ENCODE results near the gene CRYZ. TPM values are rescaled to one million over a fixed set of nuclear protein-coding genes. Genes with fewer than 3 reads are reported as not detected.

CRYZ gene
- total RNA-seq, 1 donor from 2014 or later, result 39.7 TPM

DNA sequence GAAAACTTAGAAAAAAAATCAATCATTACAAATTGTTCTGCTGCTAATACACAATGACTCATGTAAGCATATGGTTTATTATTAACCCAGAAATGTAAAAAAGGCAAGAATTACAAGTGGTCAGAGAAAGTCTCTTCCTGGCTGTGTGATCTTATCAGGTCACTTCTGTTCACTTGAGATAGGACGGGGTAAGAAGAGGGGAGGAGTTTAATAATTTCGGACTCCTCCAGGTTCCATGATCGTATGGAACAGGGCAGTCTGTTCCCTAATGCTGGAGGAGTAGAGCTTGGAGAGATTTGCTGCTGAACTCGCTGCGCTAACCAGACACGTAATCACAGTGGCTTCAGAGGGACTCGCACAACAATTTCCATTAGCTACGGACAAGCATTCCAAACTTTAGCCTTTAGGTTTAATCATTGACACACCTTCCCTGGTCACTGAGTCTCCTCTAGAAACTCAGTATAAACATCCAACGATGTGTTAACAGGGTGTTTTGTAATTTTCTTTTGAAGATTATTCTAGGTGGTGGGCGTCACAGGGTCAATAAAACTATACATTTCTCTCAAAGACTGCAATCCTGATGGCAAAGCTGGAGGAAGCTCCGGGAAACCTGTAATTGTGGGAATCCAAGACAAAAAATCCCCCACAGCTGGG, 1.3 kb downstream of the CRYZ start:
- DNase-seq, result no peak

DNA sequence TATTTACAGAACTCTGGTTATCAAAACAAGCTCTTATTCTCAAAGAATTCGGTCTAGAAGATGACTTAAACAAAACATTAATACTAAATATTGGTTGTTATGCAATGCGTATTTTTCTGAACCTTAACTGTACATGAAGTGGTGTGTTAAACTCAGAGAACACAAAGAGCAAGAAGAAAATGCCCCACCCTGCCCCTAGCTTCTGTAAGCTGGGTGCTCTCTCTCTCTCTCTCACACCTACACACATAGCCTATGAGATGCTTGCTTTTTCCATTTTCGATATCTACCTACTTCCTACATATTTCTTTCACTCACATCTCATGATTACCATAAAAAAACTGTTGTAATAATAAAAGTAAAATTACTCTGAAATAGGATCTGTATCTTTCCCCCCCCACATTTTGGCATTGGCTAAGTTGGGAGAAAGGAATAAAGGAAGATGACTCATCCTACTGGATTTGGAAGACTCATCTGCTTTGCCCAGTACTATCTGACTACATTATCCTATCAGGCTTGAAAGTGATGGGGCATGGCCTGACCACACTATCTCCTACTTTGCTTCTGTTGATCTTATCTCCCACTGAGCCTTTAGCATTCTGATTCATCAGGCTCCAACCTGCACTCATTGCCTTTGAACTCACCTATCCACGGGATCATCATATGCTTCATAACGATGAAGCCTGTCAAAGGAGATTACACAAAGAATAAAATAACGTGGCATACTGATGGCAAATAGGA, 2.9 kb downstream of the CRYZ start:
- DNase-seq, result peak; percentile 21

DNA sequence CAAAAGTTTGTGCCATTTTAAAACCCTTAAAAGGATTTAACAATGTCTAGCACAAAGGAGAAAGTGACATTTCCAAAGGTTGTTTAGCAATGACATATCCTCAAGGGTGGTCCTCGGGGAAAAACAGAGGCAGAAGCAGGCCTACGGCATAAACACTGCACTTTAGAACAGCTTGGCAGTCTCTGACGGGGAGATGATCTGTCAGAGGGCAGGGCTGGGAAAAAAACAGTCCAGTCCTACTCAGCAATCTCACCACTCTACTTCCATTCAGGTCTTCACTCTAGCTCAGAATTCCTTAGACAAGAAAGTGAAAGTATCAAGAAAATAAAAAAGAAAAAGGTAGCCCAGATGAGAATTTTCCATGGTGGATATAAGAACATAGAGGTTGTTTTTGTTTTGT, 4.1 kb downstream of the CRYZ start:
- no peak for DNase-seq

DNA sequence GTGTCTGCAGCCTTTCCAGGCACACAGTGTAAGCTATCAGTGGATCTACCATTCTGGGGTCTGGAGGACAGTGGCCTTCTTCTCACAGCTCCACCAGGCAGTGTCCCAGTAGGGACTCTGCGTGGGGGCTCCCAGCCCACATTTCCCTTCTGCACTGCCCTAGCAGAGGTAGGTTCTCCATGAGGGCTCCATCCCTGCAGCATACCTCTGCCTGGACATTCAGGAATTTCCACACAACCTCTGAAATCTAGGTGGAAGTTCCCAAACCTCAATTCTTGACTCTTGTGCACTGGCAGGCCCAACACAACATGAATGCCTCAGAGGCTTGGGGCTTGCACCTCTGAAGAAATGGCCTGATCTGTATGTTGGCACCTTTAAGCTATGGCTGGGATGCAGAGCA, 6.8 kb downstream of the CRYZ start:
- no peak for DNase-seq

DNA sequence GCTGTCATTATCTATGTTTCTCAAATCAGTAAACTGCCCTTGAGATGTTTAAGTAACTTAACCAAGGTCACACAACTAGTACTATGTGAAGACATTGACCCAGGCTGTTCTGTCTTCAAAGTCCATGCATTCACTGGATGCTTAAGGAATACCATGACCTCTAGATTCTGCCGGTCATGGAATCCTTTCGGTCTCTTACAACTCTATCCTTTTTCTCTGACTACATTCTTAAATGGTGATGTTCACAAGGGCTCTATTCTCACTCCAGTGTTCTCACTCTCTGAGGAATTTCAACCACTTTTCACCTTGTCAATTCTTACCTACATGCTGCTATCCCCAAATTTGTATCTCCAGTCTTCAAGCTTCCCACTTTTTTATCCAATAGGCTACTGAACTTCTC, 15.2 kb downstream of the CRYZ start:
- no peak for DNase-seq

DNA sequence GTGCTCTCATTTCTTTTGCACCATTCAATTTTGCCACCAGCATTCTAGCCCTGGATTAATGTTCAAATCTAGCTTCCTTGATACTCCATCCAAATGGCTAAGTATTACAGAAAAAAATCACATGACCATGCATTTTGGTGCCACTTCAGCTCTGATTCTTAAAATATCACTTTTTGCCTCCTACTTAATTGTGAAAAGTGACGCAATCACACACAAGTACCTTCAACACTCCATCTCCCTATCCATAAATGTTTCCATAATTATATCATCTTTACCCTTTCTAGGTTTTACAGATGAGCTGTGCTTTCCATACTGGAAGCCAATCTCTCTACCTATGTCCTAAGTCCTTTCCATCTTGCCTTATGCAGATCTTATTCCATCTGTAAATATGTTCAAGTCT, 16.0 kb downstream of the CRYZ start:
- DNase-seq, result no peak

DNA sequence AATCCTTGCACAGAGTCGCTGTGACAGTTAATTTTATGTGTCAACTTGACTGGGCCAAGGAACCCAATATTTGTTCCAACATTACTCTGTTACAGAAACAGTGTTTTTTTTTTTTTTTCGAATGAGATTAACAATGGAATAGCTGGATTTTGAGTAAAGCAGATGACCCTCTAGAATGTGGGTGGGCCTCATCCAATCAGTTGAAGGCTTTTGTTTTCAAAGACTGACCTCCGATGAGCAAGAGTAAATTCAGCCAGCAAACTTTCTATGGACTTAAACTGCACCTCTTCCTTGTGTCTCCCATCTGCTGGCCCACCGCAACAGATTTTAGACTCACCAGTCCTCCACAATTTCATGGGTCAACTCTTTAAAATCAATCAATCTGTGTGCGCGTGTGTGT, 17.0 kb downstream of the CRYZ start:
- DNase-seq, result no peak

DNA sequence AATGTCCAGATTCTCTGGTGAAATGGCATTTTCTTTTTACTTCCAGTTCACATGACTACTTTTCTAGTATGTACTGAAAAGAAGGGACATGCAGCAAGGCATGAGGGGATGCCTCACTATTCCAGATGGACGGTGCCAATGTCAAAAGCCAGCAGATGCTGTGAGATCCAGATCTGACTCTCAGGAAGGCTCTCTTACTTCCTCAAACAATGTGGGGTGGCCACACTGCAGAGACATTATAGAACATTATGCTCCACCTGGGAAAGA, 17.7 kb downstream of the CRYZ start:
- no peak for DNase-seq

DNA sequence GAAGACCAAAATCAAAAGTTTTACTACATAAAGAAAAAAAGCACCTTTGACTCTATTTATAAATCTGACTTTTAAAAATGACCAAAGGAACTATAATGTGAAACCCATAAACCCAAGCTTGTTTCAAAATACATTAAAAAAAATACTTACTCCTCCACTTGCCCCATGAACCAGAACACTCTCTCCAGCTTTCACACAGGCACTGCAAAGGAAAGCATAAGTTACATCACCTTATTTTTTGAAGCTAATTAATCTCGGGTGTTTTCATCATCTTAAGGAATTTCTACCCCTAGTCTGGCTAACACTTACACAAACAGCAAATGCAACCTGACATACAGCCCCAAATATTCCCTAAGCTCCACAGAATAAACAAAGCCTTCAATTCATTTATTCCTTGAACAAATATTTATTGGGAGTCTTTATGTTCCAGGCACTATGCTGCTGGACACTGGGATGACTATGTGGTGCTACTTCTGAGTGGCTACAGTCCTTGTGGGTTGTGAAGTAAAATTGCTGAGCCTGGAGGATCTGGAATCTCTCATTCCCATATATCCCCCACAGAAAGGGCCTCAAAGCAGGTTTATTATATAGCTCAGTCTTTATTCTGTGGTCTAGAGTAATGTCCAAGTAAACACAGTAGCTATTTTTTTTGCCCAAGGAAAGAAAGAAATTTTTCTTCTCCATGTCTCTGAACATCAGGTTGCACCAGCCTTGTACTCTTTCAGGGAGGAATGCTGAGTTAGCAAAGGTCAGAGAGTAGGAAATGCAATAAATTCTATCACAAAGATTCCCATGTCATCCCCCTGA, 18.2 kb downstream of the CRYZ start:
- DNase-seq, result no peak

DNA sequence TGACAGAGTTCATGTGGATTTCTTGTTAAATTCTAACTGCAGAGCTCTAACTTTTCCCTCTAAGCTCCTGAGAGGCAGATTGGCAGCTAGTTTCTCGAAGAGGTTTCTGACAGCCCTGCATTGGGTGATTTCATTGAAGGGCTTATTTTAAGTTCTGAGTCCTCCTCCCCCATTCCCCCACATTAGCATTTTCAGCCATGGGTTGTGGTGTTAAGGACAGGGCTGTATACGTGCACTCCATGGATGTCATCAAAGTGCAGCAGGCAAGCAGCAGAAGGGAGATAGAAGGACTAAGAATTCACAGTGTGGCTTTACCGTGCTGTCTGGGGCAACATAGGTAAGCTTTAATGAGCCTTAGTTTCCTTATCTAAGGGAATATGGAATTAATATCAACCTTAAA, 19.0 kb downstream of the CRYZ start:
- DNase-seq, result no peak

DNA sequence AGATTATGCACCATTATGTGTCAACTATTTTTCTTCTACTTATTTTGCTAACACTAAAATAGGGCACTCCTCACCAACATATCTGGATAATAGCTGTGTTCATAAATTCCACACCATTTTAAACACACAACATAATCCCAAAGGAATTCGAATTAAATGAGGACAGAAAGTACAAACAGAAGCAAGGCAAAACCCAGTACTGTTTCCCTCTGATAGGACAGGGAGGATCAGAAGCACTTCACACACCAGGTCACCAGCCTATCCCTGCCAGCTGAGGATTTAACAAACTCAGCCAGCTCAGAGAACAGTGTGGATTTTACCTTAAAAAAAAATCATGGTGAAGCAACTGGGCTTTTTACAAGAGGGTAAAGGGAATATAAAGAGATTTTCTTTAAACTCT, 20.0 kb downstream of the CRYZ start:
- DNase-seq, result no peak

DNA sequence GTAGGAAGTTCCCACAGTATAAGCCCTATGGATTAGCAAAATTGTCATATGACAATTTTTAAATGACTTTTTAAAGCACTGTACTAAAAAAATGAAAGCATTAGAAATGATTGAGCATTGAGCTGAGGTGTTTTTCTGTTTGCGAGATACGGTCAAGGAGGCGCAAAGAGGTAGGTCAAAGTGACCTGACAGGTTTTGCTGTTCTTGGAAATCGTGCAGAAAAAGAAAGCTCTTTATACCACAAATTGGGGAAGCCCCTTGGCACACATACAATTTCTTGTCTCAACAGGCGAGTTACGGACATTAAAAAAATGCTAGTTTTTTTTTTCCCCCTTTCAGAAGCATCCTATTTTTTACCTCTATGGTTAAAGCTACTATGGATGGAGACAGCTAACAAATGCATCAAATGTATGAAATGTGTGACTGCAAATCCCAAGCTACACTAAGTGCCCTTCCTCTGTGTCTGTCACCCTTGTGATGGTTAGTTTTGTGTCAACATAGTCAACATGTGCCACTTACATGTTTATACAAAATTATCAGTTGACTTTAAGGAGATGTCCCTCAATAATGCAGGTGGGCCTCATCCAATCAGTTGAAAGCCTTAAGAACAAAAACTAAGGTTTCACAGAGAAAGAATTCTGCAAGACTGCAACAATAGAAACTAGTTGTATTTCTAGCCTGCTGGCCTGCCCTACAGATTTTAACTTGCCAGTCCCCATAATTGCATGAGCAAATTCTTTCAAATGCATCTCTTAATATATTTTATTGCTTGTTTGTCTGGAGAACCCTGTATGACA, 29.3 kb downstream of the CRYZ start:
- no peak for DNase-seq

DNA sequence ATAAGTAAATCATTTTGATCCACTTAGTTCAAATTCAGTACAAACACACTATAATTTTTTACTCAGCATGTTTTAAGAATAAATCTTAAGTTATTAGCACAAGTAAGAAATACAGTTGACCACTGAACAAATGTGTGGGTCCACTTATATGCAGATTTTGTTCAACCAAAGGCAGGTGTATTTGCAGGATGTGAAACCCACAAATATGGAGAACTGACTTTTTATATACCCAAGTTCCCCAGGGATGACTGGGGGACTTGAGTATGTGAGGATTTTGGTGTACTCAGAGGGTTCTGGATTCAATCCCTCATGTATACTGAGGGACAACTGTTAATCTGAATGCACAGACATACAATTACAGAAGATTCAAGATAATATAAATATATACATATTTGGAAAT, 33.5 kb downstream of the CRYZ start:
- no peak for DNase-seq

DNA sequence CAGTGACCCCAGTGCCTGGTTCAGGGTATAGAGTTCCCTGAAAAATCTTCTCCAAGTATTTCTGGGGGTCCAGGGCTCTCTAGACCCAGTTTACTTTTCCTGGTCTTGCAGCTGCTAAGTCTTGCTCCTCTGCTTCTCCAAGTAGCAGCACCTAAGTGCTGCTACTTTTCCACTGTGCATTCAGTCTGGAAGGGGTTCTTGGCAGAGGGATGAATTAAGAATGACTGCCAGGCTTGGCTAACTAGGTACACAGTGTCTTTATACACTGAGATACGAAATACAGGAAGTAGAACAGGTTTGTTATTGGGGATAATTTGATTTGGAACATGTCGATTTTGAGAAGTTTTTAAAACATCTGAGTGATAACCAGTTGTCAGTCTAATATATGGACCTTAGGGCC, 35.0 kb downstream of the CRYZ start:
- DNase-seq, result no peak

DNA sequence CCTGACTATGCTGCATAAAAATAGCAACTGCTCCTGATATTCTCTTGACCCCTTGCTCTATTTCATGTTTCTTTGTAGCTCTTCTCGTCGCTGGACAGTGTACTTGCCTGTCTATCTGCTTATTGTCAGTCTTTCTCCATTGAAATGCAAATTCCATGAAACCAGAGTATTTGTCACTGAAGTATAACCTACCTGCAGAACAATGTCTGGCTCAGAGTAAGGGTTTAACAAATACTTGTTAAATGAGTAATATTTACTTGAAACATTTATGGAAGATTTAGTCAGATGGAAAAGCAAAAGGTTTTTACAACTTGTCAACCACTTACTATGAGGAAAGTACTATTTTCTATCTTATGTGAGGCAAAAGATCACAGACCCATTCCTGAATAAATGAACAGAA, 39.4 kb downstream of the CRYZ start:
- DNase-seq, result no peak

DNA sequence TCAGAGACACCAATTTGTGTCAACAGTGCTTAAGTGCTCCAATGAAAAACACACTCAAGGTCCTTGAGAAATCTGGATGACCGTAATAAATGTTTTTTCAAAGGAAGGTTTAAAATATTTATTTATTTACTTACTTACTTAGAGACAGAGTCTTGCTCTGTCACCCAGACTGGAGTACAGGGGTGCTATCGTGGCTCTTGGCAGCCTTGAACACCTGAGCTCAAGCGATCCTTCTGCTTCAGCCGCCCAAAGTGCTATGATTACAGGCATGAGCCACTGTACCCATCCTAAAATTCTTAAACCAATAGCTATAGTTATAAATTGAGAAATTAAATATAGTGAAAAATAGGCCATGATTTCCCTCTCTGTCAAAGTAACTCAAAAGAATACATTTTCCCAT, 41.9 kb downstream of the CRYZ start:
- no peak for DNase-seq

DNA sequence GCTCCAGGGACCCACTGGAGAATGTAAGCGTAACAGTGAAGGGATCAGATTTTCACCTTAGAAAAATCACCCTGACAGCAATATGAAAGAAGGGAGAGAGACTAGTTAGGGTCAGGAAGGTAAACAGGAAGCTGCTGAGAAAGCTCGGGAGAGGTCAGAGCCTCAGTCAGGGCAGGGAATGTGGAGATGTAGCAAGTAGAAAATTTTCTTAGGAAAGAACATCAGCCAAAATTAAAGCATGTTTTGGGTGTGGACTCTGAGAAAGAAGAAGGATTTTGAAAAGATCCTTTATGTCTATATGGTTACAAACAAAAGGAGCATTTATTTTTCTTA, 42.5 kb downstream of the CRYZ start:
- DNase-seq, result no peak

DNA sequence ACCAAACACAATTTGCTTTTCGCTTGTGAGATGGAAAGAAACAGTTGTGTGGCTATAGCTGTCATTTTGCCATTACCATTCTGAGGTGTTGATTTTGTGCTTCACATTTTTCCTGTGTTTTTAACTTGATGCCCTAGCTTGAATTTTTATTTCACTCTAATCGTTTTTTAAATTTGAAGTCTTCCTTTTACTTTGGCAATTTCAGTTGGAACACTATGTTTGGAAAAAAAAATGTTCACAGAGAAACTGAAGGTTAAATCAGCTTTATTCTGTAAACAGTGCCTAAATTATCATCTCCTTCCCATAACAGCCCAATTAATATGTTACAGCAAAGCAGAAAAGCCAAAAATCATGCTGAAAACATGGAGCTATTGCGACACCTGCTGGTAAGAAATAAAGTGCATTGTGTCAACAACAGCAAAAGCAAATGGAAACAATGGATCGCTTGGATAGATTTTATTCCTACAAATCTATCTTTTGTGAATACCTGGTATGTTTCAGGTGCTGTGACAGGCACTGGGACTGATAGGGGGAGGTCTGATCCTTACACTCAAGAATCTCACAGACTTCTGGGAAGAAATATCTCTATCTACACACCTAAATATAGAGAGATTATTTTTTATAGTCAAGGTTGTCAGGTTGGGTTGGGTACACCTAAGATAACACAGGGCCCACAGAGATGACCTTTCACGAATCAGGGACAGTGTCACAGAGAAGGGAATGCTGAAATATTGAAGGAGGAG, 43.1 kb downstream of the CRYZ start:
- peak; percentile 85 for DNase-seq

DNA sequence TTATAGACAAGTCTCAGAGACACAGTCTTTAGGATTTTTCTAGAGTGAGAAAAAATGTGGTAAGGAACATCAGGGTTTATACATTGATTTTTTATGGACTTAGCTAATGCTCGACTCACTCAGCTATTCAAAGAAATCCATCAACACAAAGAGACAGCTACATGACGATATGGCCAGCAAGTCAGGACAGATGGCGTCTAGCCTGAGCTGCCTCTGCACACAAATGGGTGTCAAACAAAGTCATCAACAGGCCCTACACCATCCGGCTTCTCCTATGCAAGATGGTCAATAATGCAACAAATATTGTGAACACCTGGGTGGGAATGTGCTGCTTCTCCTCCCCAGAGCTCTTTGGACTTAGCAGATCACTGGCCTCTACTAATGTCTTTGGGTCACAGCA, 45.9 kb downstream of the CRYZ start:
- no peak for DNase-seq

DNA sequence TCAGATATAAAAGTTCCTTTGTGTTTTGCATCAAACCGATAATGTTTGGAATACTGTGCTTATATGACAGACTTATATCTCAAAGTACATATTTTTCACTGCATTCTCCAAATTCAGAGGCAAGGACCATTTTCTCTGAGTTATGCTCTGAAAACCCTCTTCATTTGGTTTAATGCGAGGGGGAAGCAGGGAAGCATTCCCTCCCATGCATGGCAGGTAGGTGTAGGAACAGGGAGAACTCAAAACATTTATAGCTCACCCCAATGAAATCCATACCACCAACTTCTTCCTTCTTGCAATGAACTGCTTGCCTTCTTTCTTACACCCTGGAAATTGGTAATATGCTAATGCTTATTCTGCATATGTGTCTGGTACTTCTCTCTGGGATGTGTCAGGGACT, 48.5 kb downstream of the CRYZ start:
- DNase-seq, result no peak

DNA sequence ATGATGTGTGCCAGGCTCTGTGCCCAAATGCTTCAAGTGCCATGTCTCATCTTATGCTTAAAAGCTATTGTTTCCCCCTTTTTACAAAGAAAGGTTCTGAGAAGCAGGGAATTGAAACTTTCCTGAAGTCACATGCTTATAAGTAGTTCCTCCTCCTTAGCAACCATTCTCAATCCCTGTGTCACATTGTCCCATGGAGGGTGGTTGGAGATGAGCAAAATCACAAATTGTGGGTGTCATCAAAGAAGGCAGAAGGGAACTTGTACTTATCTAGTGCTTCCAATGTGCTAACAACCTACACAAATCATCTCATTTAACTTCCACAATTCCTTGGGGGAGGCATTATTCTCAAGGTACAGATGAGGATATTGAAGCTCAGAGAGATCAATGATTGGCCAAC, 49.2 kb downstream of the CRYZ start:
- no peak for DNase-seq

DNA sequence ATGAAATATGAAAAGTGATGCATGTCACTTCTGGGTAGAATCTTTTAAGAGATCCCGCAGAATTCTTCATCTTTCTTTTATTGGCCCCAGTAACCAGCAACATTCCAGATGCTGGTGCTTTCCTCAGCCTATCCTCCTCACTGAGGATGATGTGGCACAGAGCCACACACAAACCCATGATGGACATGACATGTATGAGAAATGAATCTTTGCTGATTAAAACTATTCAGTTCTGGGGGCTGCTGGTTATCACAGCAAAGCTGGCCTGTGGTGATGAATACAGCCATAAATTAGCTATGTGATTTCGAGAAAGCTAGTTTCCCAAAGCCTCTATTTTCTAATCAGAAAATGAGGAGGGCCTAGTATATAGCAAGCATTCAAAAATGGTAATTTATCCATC, 51.0 kb downstream of the CRYZ start:
- no peak for DNase-seq
